ENCODE measurements around the gene SLC17A1.

Gene SLC17A1

DNA sequence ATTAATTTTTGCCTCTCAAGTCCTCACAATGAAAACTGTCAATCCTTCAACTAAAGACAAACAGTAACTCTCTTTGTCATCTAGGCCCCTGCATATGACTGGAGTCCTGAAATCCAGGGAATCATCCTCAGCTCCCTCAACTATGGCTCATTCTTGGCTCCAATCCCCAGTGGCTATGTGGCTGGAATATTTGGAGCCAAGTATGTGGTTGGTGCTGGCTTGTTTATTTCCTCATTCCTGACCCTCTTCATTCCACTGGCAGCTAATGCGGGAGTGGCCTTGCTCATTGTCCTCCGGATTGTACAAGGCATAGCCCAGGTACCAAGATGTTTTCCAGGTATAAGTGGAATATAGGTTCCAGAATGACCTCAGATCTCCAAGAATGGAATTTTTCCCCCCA is 61.9 kb downstream of the SLC17A1 start:
- no peaks in the 10 kb centered on the region for H3K4me1 Mint-ChIP-seq
- TF ChIP-seq, protein P1, sequence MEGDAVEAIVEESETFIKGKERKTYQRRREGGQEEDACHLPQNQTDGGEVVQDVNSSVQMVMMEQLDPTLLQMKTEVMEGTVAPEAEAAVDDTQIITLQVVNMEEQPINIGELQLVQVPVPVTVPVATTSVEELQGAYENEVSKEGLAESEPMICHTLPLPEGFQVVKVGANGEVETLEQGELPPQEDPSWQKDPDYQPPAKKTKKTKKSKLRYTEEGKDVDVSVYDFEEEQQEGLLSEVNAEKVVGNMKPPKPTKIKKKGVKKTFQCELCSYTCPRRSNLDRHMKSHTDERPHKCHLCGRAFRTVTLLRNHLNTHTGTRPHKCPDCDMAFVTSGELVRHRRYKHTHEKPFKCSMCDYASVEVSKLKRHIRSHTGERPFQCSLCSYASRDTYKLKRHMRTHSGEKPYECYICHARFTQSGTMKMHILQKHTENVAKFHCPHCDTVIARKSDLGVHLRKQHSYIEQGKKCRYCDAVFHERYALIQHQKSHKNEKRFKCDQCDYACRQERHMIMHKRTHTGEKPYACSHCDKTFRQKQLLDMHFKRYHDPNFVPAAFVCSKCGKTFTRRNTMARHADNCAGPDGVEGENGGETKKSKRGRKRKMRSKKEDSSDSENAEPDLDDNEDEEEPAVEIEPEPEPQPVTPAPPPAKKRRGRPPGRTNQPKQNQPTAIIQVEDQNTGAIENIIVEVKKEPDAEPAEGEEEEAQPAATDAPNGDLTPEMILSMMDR (IDR thresholded peaks at IDR 0.05; ENCODE audit: unreplicated experiment in 3 of 3): no peak
- H3K27ac Mint-ChIP-seq: no peak overlapping the region
- no peak overlapping the region for H3K4me3 Mint-ChIP-seq
- H3K9me3 Mint-ChIP-seq: no peaks in the 10 kb centered on the region
- H3K27me3 Mint-ChIP-seq (ENCODE audit: low read depth): no peaks in the 10 kb centered on the region
- no peaks in the 10 kb centered on the region for H3K36me3 Mint-ChIP-seq (ENCODE audit: low read depth)

DNA sequence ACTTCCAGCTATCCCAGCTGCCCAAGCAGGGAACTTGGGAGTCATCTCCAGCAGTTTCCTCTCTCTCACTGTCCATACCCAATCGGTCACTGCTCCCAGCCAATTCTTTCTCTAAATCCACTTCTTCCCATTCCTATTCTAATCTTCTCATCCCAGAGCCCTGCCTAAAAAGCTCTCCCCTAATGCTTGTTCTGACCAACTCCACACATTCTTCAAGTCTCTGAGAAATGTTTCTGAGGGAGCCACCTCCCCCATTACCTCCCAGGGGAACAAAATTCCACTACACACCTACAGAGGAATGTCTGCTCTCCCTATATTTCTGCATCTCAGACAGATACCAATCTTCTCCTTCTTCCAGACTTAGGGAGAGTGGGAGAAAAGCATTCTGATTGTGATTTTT is 63.3 kb downstream of the SLC17A1 start:
- no peaks in the 10 kb centered on the region for H3K4me1 Mint-ChIP-seq
- no peak overlapping the region for H3K27ac Mint-ChIP-seq
- H3K27me3 Mint-ChIP-seq (ENCODE audit: low read depth): no peaks in the 10 kb centered on the region
- TF ChIP-seq, protein P1 (IDR thresholded peaks at IDR 0.05; ENCODE audit: unreplicated experiment in 3 of 3): no peak
- H3K36me3 Mint-ChIP-seq (ENCODE audit: low read depth): no peaks in the 10 kb centered on the region
- H3K9me3 Mint-ChIP-seq: no peaks in the 10 kb centered on the region
- H3K4me3 Mint-ChIP-seq: no peak overlapping the region

DNA sequence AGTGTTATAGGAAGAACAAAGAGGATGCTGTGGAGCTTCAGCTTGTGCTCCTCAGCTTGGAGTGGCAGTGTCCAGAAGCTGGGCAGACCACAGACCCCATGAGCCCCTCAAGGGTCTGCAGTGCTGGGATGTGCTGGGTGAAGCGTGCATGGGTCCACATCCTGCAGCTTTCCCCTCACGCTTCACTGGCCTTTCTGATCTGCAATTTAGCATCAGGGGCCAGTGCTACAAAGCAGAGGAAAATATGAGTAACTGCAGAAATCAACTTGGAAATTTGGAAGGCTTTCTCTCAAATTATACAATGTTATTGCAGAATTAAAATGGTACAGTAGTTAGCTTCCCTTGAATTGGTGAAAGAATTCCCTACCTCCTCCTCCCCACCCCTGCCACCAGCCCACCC is 67.2 kb downstream of the SLC17A1 start:
- TF ChIP-seq, protein P1 (IDR thresholded peaks at IDR 0.05; ENCODE audit: unreplicated experiment in 3 of 3): no peak
- no peaks in the 10 kb centered on the region for H3K27me3 Mint-ChIP-seq (ENCODE audit: low read depth)
- H3K36me3 Mint-ChIP-seq (ENCODE audit: low read depth): no peaks in the 10 kb centered on the region

DNA sequence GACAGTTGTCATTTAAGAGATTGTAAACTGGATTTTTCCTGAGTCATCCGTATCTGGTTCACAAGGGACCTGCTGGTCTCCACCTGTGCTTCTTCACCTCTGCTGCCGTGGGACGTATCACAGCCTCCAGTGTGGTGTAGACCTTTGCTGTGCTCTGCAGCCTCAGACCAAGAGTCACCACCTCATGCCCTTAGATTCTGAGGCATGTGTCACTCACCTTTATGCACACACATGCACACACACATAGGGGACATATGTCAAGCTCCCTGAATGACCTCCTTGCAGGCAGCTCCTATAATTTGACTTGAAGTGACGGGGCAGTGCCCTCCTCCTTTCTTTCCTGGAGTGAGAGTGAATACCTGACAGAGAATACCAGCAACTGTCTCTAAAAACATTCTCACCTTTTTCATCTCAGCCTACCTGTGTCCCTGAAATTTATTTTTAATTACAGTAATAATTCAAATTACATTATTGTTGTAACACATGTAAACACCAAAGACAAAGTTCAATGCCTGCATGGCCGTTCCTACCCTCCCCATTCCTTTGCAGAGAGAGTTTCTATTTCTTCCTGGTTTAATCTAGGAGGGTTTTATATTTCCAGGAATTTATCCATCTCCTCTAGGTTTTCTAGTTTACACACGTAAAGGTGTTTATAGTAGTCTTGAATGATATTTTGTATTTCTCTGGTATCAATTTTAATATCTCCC is 73.8 kb downstream of the SLC17A1 start:
- peaks cover 4% of the 10 kb centered on the region for H3K27me3 Mint-ChIP-seq (ENCODE audit: low read depth)

More for the DNA sequence above, 67.2 kb downstream of the SLC17A1 start:
- no peaks in the 10 kb centered on the region for H3K9me3 Mint-ChIP-seq
- no peak overlapping the region for H3K4me3 Mint-ChIP-seq
- H3K27ac Mint-ChIP-seq: no peak overlapping the region
- H3K4me1 Mint-ChIP-seq: no peaks in the 10 kb centered on the region

DNA sequence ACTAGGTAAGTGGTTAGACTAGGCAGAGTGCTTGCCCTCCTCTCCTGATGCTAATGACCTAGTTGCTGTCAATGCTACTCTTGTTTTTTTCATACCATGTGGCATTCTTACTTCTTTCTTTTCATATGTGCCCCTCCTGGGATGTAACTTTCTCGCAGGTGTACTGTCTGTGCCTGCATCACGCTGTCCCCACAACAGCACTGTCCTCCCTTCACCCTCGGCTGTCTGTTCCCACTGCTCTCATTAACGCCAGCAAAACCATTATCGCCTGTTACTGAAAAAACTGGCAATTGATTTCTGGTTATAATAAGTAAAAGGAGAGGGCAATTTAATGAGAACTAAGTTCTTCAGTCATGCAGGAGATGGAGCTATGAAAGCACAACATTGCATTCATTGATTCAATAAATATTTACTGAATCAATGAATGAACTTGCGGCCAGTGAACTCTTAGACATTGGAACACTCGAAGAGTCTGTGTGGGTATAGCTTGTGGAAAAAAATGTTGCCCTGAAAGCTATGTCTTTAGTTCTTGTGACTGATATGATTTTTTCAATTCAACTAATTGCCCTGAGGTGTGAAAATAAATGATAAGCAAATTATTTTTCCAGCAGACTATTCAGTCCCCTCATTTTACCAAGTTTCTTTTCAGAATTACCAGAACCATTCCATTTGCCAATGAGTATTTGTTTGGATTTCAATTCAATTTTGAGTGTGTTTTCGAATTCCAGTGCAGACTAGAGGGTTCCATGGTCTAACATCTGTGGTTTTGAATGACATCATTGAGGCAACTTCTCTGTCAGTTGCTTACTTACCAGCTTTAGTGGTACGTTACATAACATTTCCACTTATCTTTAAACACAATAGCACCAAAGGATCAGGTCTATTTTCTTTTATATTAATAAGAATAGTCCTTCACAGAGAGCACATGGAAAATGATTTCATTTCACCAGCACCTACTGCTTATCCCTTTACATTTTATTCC is 75.2 kb downstream of the SLC17A1 start:
- no peak overlapping the region for H3K4me3 Mint-ChIP-seq
- peaks cover 5% of the 10 kb centered on the region for H3K4me1 Mint-ChIP-seq
- H3K9me3 Mint-ChIP-seq: no peaks in the 10 kb centered on the region
- H3K36me3 Mint-ChIP-seq (ENCODE audit: low read depth): no peaks in the 10 kb centered on the region
- H3K27me3 Mint-ChIP-seq (ENCODE audit: low read depth): peaks cover 4% of the 10 kb centered on the region
- TF ChIP-seq, protein P1 (IDR thresholded peaks at IDR 0.05; ENCODE audit: unreplicated experiment in 3 of 3): no peak
- peak overlapping the region in 2 of 3 experiments; percentile 27 to 93 for H3K27ac Mint-ChIP-seq

More for the DNA sequence above, 73.8 kb downstream of the SLC17A1 start:
- peaks cover 5% of the 10 kb centered on the region for H3K4me1 Mint-ChIP-seq
- no peaks in the 10 kb centered on the region for H3K9me3 Mint-ChIP-seq
- no peak overlapping the region for H3K4me3 Mint-ChIP-seq
- no peaks in the 10 kb centered on the region for H3K36me3 Mint-ChIP-seq (ENCODE audit: low read depth)
- no peak overlapping the region for H3K27ac Mint-ChIP-seq
- TF ChIP-seq, protein P1 (IDR thresholded peaks at IDR 0.05; ENCODE audit: unreplicated experiment in 3 of 3): no peak

Measured in nephron (organoid).